ENCODE data around the gene ZNF835.

Gene ZNF835
- 0.26 to 1.7 (median 0.86) reads per million in 3 donors for total RNA-seq

DNA sequence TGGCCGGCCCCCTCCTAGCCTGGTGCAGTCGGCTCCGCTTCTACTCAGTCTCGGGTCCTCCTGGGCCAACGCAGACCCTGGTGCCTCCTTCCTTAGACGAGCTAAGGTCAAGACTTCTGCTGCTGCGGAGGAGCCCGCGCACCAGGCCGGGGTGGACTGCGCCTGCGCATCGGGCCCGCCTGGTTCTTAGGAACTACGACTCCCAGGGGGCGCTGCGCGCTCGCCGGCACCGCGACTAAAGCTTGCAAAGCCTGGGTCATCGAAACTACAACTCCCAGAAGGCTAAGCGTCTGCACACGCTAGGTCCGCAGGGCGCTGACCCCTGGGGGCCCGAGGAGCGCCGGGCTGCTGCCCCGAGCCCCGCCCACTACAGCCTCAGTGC, at the start of gene ZNF835:
Gene ZNF835, minus strand, starts transcription at position 145 of the 382 bp plus-strand sequence. CDS start 6,559 bp downstream, outside the sequence.
- Histone ChIP-seq H3K27ac (ENCODE audit: insufficient read depth, low read length, poor library complexity, severe bottlenecking) (peak within 1 kb of the TSS; percentile 7), H3K9me3 (ENCODE audit: control insufficient read depth, low read length) (no peaks in the 10 kb centered on the region), H3K4me1 (ENCODE audit: control insufficient read depth, insufficient read depth, low read length, poor library complexity, severe bottlenecking) (no peaks in the 10 kb centered on the region), H3K4me3 (ENCODE audit: insufficient read depth, low read depth, low read length, poor library complexity, severe bottlenecking) (peak within 1 kb of the TSS; percentile 51), H3K36me3 (ENCODE audit: control insufficient read depth, insufficient read depth, low read length) (no peaks in the 10 kb centered on the region), H3K27me3 (replicated peaks; ENCODE audit: control insufficient read depth, insufficient read depth, low read length, poor library complexity, severe bottlenecking) (no peaks in the 10 kb centered on the region)
- peak; percentile 22 to 55 (median 45) for DNase-seq

DNA sequence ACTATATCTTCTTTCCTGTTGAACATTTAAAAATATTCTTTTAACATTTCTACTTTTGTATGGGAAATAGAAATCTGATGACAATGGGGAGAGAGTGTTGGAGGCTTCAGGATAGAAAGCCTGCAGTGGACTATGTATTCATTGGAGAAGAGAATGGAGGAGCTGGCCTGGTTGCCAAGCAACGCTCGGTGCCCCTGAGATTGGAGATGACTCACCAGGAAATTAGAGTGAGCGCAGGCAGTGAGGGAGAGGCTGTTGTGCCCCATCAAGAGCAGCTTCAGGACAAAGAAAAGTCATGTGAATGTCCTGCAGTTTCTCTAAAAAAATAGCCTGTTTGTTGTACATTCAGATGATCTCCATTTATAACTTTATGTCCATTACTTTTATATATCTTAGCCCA, 48.7 kb upstream of the ZNF835 start:
- Histone ChIP-seq H3K27me3 (replicated peaks; ENCODE audit: control insufficient read depth, insufficient read depth, low read length, poor library complexity, severe bottlenecking) (no peaks in the 10 kb centered on the region), H3K4me1 (ENCODE audit: control insufficient read depth, insufficient read depth, low read length, poor library complexity, severe bottlenecking) (no peaks in the 10 kb centered on the region), H3K36me3 (ENCODE audit: control insufficient read depth, insufficient read depth, low read length) (no peaks in the 10 kb centered on the region), H3K27ac (ENCODE audit: insufficient read depth, low read length, poor library complexity, severe bottlenecking) (no peak overlapping the region), H3K4me3 (ENCODE audit: insufficient read depth, low read depth, low read length, poor library complexity, severe bottlenecking) (no peak overlapping the region), H3K9me3 (ENCODE audit: control insufficient read depth, low read length) (no peaks in the 10 kb centered on the region)
- no peak for DNase-seq

DNA sequence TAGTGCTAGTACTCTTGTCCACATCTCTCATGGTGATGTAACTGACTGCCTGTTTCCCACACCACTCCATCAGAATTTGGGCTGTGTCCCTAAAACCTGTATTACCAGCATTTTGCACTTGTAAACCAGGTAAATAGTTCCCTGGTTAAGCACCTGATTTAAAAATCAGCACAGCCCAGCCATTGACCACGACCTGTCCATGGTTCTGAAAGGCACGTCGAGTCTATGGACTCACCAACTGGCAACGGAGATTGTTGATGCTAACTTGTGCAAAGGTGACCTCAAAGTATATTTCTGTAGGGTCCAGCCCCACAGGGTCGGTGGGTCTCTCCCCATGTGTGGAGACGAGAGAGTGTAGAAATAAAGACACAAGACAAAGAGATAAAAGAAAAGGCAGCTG, 46.7 kb upstream of the ZNF835 start:
- H3K36me3 ChIP-seq (ENCODE audit: control insufficient read depth, insufficient read depth, low read length) = no peaks in the 10 kb centered on the region
- no peak for DNase-seq
- H3K27me3 ChIP-seq (replicated peaks; ENCODE audit: control insufficient read depth, insufficient read depth, low read length, poor library complexity, severe bottlenecking) = no peaks in the 10 kb centered on the region
- no peaks in the 10 kb centered on the region for H3K9me3 ChIP-seq (ENCODE audit: control insufficient read depth, low read length)
- no peaks in the 10 kb centered on the region for H3K4me1 ChIP-seq (ENCODE audit: control insufficient read depth, insufficient read depth, low read length, poor library complexity, severe bottlenecking)
- no peak overlapping the region for H3K27ac ChIP-seq (ENCODE audit: insufficient read depth, low read length, poor library complexity, severe bottlenecking)
- no peak overlapping the region for H3K4me3 ChIP-seq (ENCODE audit: insufficient read depth, low read depth, low read length, poor library complexity, severe bottlenecking)

DNA sequence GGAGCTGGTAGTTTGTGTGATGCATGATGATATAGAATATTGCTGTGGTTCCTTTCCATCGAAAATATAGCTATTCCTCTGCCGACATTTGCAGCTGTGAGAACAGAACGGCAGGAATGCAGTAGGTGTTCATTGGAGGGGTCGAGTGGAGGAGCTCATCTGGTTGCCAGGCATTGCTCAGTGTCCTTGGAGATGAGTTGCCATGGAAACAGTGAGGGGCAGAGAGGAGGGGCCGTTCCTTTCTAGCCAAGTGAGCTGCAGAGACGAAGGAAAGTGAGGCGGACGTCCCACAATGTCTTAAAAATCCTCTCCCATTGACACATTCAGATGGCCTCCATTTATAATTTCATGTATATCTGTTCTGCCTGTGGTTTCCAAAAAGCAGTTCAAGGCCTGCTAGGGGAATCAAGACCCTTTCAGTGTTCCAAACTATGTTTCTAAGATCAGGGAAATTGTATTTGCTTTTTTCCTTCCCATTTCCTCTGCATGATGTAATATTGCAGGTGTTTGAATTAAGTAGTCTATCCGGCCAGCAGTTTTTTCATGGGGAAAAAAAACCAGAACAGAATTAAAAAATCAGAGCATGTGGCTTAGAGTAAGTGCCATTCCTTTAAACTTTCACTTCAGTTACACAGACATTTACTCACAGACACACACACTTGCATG, 41.2 kb upstream of the ZNF835 start:
- Histone ChIP-seq H3K4me1 (ENCODE audit: control insufficient read depth, insufficient read depth, low read length, poor library complexity, severe bottlenecking) (no peaks in the 10 kb centered on the region), H3K27ac (ENCODE audit: insufficient read depth, low read length, poor library complexity, severe bottlenecking) (no peak overlapping the region), H3K27me3 (replicated peaks; ENCODE audit: control insufficient read depth, insufficient read depth, low read length, poor library complexity, severe bottlenecking) (no peaks in the 10 kb centered on the region), H3K36me3 (ENCODE audit: control insufficient read depth, insufficient read depth, low read length) (no peaks in the 10 kb centered on the region), H3K4me3 (ENCODE audit: insufficient read depth, low read depth, low read length, poor library complexity, severe bottlenecking) (no peak overlapping the region), H3K9me3 (ENCODE audit: control insufficient read depth, low read length) (peaks cover 3% of the 10 kb centered on the region)
- DNase-seq = no peak

DNA sequence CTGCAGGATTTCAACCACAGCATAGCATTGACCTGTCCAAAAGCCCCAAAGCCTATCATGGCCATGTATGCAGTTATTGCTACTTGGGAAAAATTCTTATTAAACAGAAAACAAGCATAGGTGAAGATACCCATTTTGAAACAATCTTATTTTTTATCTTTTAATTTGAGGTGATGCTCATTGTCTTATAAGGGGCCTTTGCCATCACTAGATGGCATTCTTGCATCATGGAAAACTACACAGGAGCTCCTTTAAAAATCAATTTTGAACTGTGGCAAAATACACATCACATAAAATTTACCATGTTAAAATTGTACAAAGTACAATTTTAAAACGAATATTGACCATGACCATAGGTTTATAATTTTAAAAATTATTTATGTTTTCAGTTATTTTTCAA, 38.9 kb upstream of the ZNF835 start:
- Histone ChIP-seq H3K9me3 (ENCODE audit: control insufficient read depth, low read length) (peaks cover 3% of the 10 kb centered on the region), H3K4me1 (ENCODE audit: control insufficient read depth, insufficient read depth, low read length, poor library complexity, severe bottlenecking) (no peaks in the 10 kb centered on the region), H3K36me3 (ENCODE audit: control insufficient read depth, insufficient read depth, low read length) (no peaks in the 10 kb centered on the region), H3K27ac (ENCODE audit: insufficient read depth, low read length, poor library complexity, severe bottlenecking) (no peak overlapping the region), H3K27me3 (replicated peaks; ENCODE audit: control insufficient read depth, insufficient read depth, low read length, poor library complexity, severe bottlenecking) (no peaks in the 10 kb centered on the region), H3K4me3 (ENCODE audit: insufficient read depth, low read depth, low read length, poor library complexity, severe bottlenecking) (no peak overlapping the region)
- no peak for DNase-seq

DNA sequence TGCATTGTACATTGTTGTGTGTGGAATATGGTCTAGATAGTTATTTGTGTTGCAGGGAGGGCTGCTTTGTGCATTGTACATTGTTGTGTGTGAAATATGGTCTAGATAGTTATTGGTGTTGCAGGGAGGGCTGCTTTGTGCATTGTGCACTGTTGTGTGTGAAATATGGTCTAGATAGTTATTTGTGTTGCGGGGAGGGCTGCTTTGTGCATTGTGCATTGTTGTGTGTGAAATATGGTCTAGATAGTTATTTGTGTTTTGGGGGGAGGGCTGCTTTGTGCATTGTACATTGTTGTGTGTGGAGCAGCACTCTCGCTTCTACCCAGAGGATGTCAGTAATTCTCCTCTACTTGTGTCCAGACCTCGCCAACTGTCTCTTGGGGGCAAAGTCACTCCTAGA, 36.3 kb upstream of the ZNF835 start:
- H3K9me3 ChIP-seq (ENCODE audit: control insufficient read depth, low read length) = peaks cover 3% of the 10 kb centered on the region
- H3K36me3 ChIP-seq (ENCODE audit: control insufficient read depth, insufficient read depth, low read length) = no peaks in the 10 kb centered on the region
- H3K4me3 ChIP-seq (ENCODE audit: insufficient read depth, low read depth, low read length, poor library complexity, severe bottlenecking) = no peak overlapping the region
- no peaks in the 10 kb centered on the region for H3K4me1 ChIP-seq (ENCODE audit: control insufficient read depth, insufficient read depth, low read length, poor library complexity, severe bottlenecking)
- no peak for DNase-seq
- no peak overlapping the region for H3K27ac ChIP-seq (ENCODE audit: insufficient read depth, low read length, poor library complexity, severe bottlenecking)
- H3K27me3 ChIP-seq (replicated peaks; ENCODE audit: control insufficient read depth, insufficient read depth, low read length, poor library complexity, severe bottlenecking) = no peaks in the 10 kb centered on the region

DNA sequence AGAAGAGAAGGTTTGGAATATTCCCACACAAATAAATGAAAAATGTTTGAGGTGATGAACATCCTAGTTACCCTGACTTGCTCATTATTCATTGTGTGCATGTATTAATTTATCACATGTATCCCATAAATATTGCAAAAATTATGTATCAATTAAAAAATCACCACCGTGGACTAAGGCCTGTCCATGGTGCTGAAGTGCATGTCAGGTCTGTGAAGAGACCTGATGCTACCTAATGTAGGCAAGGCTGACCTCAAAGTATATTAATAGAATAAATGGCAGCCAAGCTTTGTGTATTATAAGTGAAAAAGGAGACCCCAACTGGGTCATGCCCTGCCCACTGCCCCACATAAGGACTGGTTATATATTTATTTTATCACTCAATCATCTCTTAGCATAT, 34.4 kb upstream of the ZNF835 start:
- no peak for DNase-seq
- H3K27ac ChIP-seq (ENCODE audit: insufficient read depth, low read length, poor library complexity, severe bottlenecking) = no peak overlapping the region
- no peaks in the 10 kb centered on the region for H3K36me3 ChIP-seq (ENCODE audit: control insufficient read depth, insufficient read depth, low read length)
- H3K4me1 ChIP-seq (ENCODE audit: control insufficient read depth, insufficient read depth, low read length, poor library complexity, severe bottlenecking) = no peaks in the 10 kb centered on the region
- no peak overlapping the region for H3K4me3 ChIP-seq (ENCODE audit: insufficient read depth, low read depth, low read length, poor library complexity, severe bottlenecking)
- no peaks in the 10 kb centered on the region for H3K9me3 ChIP-seq (ENCODE audit: control insufficient read depth, low read length)
- H3K27me3 ChIP-seq (replicated peaks; ENCODE audit: control insufficient read depth, insufficient read depth, low read length, poor library complexity, severe bottlenecking) = no peaks in the 10 kb centered on the region

DNA sequence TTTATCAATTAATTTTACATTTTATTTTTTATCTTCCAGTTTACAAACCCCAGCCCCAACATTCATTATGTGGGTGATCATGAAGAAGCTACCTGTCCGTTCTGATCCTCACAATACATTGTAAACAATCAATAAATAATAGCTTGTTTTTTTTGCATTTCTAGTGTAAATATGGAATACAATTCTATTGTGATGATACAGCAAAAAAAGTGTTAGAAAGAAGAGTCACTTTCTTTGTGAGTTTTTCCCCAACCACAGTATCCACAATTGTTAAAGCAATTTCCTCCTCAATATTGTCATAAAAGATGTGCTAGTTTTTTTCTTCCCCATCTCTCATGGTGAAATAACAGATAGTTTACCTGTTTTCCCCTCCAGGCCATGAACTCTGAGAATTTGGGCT, 30.3 kb upstream of the ZNF835 start:
- Histone ChIP-seq H3K9me3 (ENCODE audit: control insufficient read depth, low read length) (peaks cover 7% of the 10 kb centered on the region), H3K27me3 (replicated peaks; ENCODE audit: control insufficient read depth, insufficient read depth, low read length, poor library complexity, severe bottlenecking) (no peaks in the 10 kb centered on the region), H3K36me3 (ENCODE audit: control insufficient read depth, insufficient read depth, low read length) (no peaks in the 10 kb centered on the region), H3K4me1 (ENCODE audit: control insufficient read depth, insufficient read depth, low read length, poor library complexity, severe bottlenecking) (no peaks in the 10 kb centered on the region), H3K27ac (ENCODE audit: insufficient read depth, low read length, poor library complexity, severe bottlenecking) (no peak overlapping the region), H3K4me3 (ENCODE audit: insufficient read depth, low read depth, low read length, poor library complexity, severe bottlenecking) (no peak overlapping the region)
- no peak for DNase-seq

DNA sequence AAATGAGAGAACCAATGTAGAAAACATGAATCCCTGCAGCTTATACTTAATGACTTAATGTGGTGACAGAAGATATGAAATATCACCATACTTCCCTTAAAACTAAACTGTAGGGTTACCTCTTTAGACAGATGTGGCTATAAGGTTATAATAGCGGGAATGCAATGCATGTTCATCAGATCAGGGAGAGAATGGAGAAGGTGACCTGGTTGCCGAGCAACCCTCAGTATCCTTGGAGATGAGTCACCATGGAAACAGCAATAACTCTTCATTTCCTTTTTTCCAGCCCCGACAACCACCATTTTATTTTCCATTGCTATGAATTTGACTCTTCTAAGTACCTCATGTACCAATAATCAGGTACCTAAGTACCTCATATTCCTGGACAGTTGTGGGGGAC, 28.0 kb upstream of the ZNF835 start:
- H3K4me1 ChIP-seq (ENCODE audit: control insufficient read depth, insufficient read depth, low read length, poor library complexity, severe bottlenecking) = no peaks in the 10 kb centered on the region
- no peak for DNase-seq
- H3K27ac ChIP-seq (ENCODE audit: insufficient read depth, low read length, poor library complexity, severe bottlenecking) = no peak overlapping the region
- no peaks in the 10 kb centered on the region for H3K27me3 ChIP-seq (replicated peaks; ENCODE audit: control insufficient read depth, insufficient read depth, low read length, poor library complexity, severe bottlenecking)
- H3K9me3 ChIP-seq (ENCODE audit: control insufficient read depth, low read length) = peaks cover 7% of the 10 kb centered on the region
- H3K4me3 ChIP-seq (ENCODE audit: insufficient read depth, low read depth, low read length, poor library complexity, severe bottlenecking) = no peak overlapping the region
- H3K36me3 ChIP-seq (ENCODE audit: control insufficient read depth, insufficient read depth, low read length) = no peaks in the 10 kb centered on the region

DNA sequence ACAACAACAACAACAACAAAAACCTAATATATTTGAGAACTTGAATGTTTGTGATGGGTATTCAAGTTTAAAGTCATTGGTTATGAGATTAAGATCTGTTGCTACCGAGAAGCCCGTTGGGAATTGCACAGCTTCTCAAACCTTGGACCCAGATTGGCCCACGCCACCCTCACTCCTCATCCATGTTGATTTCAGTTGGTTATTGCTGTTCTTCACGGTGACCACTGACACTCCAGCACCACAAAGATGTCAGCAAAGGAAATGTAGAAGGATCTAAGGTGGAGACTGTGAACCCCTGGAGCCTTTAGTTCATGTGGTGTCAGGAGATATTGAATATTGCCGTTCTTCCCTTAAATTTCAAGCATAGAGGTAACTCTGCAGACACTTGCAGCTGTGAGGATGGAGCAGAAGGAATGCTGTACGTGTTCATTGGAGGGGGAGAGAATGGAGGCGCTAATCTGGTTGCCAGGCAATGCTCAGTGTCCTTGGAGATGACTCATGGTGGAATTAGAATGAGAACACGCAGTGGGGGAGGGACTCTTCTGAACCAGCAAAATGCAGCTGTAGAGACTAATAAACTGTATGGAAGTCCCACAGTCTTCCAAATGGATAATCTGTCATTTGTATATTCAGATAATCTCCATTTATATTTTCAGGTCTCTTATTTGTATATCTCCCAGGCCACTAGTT, 20.8 kb upstream of the ZNF835 start:
- no peak for DNase-seq
- Histone ChIP-seq H3K36me3 (ENCODE audit: control insufficient read depth, insufficient read depth, low read length) (no peaks in the 10 kb centered on the region), H3K9me3 (ENCODE audit: control insufficient read depth, low read length) (no peaks in the 10 kb centered on the region), H3K4me3 (ENCODE audit: insufficient read depth, low read depth, low read length, poor library complexity, severe bottlenecking) (no peak overlapping the region), H3K27me3 (replicated peaks; ENCODE audit: control insufficient read depth, insufficient read depth, low read length, poor library complexity, severe bottlenecking) (no peaks in the 10 kb centered on the region), H3K27ac (ENCODE audit: insufficient read depth, low read length, poor library complexity, severe bottlenecking) (no peak overlapping the region), H3K4me1 (ENCODE audit: control insufficient read depth, insufficient read depth, low read length, poor library complexity, severe bottlenecking) (no peaks in the 10 kb centered on the region)

Data from effector memory CD4-positive, alpha-beta T cell (primary cell).